GM12878 (cell line): ENCODE measurements around the gene MEGF11. TPM values are rescaled to one million over a fixed set of nuclear protein-coding genes. Genes with fewer than 3 reads are reported as not detected.

ENCODE experiments used
- ATAC-seq: fragments of 200-7000 bp; cut with Tn5 transposase; 3 replicates; pipeline ENCODE4 v1.9.1; 2020; ENCODE audit warnings: mild to moderate bottlenecking, moderate library complexity
- BruUV-seq: library from RNA; stranded (reverse); fragments of 400-500 nt; replicated peaks from 2 replicates; lab custom pipeline; 2021; lab: Mats Ljungman, UMichigan
- CTCF ChIA-PET: fragments of 300-600 bp; sonication (Branson Sonifier 250); formaldehyde crosslinking; extraction: SDS; loops from one replicate; lab custom pipeline; 2021; ENCODE audit warnings: inconsistent platforms; lab: Yijun Ruan, JAX
- POLR2A ChIA-PET: fragments of 350-600 bp; formaldehyde crosslinking; extraction: SDS; loops from one replicate; lab custom pipeline; 2021; ENCODE audit warnings: inconsistent platforms; lab: Charles Lee
- RAD21 ChIA-PET: fragments of 300-600 bp; sonication (Branson Sonifier 250); formaldehyde crosslinking; loops from one replicate; lab custom pipeline; 2023; ENCODE audit warnings: antibody characterized with exemption; ENCODE audit not compliant: unreplicated experiment; lab: Charles Lee
- SMC1A ChIA-PET: fragments of 300-600 bp; sonication (Branson Sonifier 250); formaldehyde crosslinking; loops from one replicate; lab custom pipeline; 2023; ENCODE audit not compliant: unreplicated experiment, uncharacterized antibody; lab: Charles Lee
- DNase-seq: peaks from one replicate; pipeline ENCODE4 v3.0.0-alpha.2; 2011; ENCODE audit warnings: low read depth, low spot score
- FAIRE-seq: peaks from 3 replicates; lab custom pipeline; 2011; peaks lifted over from hg19 to GRCh38; lab: Jason Lieb, UNC
- H2AFZ ChIP-seq: 2 replicates; pipeline ENCODE4 v1.6.0; 2011; ENCODE audit warnings: low read depth, low read length, control low read depth; ENCODE audit not compliant: control insufficient read depth
- H3K27ac ChIP-seq: 2 replicates; pipeline ENCODE4 v1.5.1; 2011; ENCODE audit warnings: control low read depth; ENCODE audit not compliant: control insufficient read depth, insufficient read depth
- H3K27me3 ChIP-seq, 2 experiments: replicated peaks in 1 of 2; 2 replicates each; pipeline versions ENCODE4 v1.6.0 to v1.6.1; 2011; ENCODE audit warnings: low read length in 1 of 2; ENCODE audit not compliant: control insufficient read depth in 2 of 2, insufficient read depth in 2 of 2
- H3K36me3 ChIP-seq, 2 experiments: 2 replicates each; pipeline ENCODE4 v1.5.1; 2011; ENCODE audit warnings: low read length in 1 of 2; ENCODE audit not compliant: control insufficient read depth in 2 of 2, insufficient read depth in 2 of 2
- H3K4me1 ChIP-seq: 2 replicates; pipeline ENCODE4 v1.6.1; 2011; ENCODE audit warnings: mild to moderate bottlenecking, low read length, moderate library complexity, mixed read lengths; ENCODE audit not compliant: control insufficient read depth, insufficient read depth
- H3K4me2 ChIP-seq: 2 replicates; pipeline ENCODE4 v1.6.0; 2011; ENCODE audit warnings: control low read depth; ENCODE audit not compliant: control insufficient read depth, insufficient read depth
- H3K4me3 ChIP-seq: fragments of 200-600 bp; sonication (generic); 2 replicates; pipeline ENCODE4 v1.5.1; 2016
- H3K79me2 ChIP-seq: 2 replicates; pipeline ENCODE4 v1.6.0; 2011; ENCODE audit warnings: low read length; ENCODE audit not compliant: control insufficient read depth, insufficient read depth
- H3K9ac ChIP-seq: 2 replicates; pipeline ENCODE4 v1.8.0; 2011; ENCODE audit warnings: low read length, control low read depth, mixed read lengths; ENCODE audit not compliant: control insufficient read depth, insufficient read depth
- H3K9me3 ChIP-seq: replicated peaks from 3 replicates; pipeline ENCODE4 v1.5.1; 2011; ENCODE audit warnings: mild to moderate bottlenecking, low read length; ENCODE audit not compliant: control insufficient read depth, insufficient read depth
- H4K20me1 ChIP-seq: 2 replicates; pipeline ENCODE4 v1.6.0; 2011; ENCODE audit not compliant: control insufficient read depth, insufficient read depth
- ASH2L ChIP-seq: fragments of 300-600, 200-600 bp; sonication (generic); IDR thresholded peaks from 2 replicates; pipeline ENCODE4 v1.6.1; 2017; ENCODE audit warnings: low read depth, mild to moderate bottlenecking, borderline replicate concordance
- ATF7 ChIP-seq: fragments of 450-650 bp; IDR thresholded peaks from 2 replicates; pipeline ENCODE4 v1.6.1; 2016; ENCODE audit warnings: low read depth, mild to moderate bottlenecking
- CBFB ChIP-seq: IDR thresholded peaks from 2 replicates; pipeline ENCODE4 v1.6.1; 2016; ENCODE audit warnings: antibody characterized with exemption, low read depth
- CBX3 ChIP-seq: fragments of 200-600 bp; sonication (generic); IDR thresholded peaks from 2 replicates; pipeline ENCODE4 v1.6.1; 2016; ENCODE audit warnings: low read depth, borderline replicate concordance
- CEBPB ChIP-seq, 2 experiments: fragments of 150-350 bp in 1 of 2; IDR thresholded peaks; 2 replicates each; pipeline ENCODE4 v1.6.1; 2012 to 2014; ENCODE audit warnings: low read depth in 2 of 2, low read length in 2 of 2, borderline replicate concordance in 1 of 2, inconsistent platforms in 1 of 2
- CREM ChIP-seq: IDR thresholded peaks from 2 replicates; pipeline ENCODE4 v1.6.1; 2014; ENCODE audit warnings: antibody characterized with exemption, low read depth
- HDAC6 ChIP-seq: fragments of 200-600 bp; sonication (generic); IDR thresholded peaks from one replicate; pipeline ENCODE4 v1.8.0; 2017; ENCODE audit warnings: antibody characterized with exemption; ENCODE audit not compliant: unreplicated experiment
- NFIC ChIP-seq: IDR thresholded peaks from 2 replicates; pipeline ENCODE4 v1.6.1; 2012; ENCODE audit warnings: low read depth, mild to moderate bottlenecking, inconsistent platforms, low read length, moderate library complexity
- SIX5 ChIP-seq: IDR thresholded peaks from 2 replicates; pipeline ENCODE4 v1.6.1; 2011; ENCODE audit warnings: mild to moderate bottlenecking, low read depth, low read length, moderate library complexity; ENCODE audit not compliant: severe bottlenecking
- SMAD1 ChIP-seq: fragments of 450-650 bp; IDR thresholded peaks from 2 replicates; pipeline ENCODE4 v1.6.1; 2018; ENCODE audit warnings: mild to moderate bottlenecking, low read depth; ENCODE audit not compliant: partially characterized antibody
- STAT1 ChIP-seq: fragments of 450-650 bp; conservative IDR thresholded peaks from 2 replicates; pipeline ENCODE4 v1.6.1; 2014; ENCODE audit warnings: antibody characterized with exemption, mild to moderate bottlenecking
- YBX1 ChIP-seq: fragments of 450-650 bp; IDR thresholded peaks from 2 replicates; pipeline ENCODE4 v1.6.1; 2016; ENCODE audit warnings: antibody characterized with exemption
- YY1 ChIP-seq: IDR thresholded peaks from 2 replicates; pipeline ENCODE4 v1.6.1; 2011; ENCODE audit warnings: low read depth, mild to moderate bottlenecking, low read length
- ZZZ3 ChIP-seq: IDR thresholded peaks from 2 replicates; pipeline ENCODE4 v1.6.1; 2011; ENCODE audit warnings: low read depth; ENCODE audit not compliant: control insufficient read depth, insufficient read length
- WGBS: methylation state at CpG from one replicate; pipeline ENCODE4 v1.1.6; 2016; ENCODE audit warnings: low lambda C conversion rate; ENCODE audit not compliant: insufficient replicate concordance, insufficient coverage; ENCODE audit errors: missing lambda C conversion rate; 5-methylcytosine and 5-hydroxymethylcytosine counted together
- in situ Hi-C: fragments of 300-500 bp; cut with MboI; formaldehyde crosslinking; loops from 9 replicates; pipeline ENCODE4 v1.14.3; 2018; ENCODE audit warnings: mixed read lengths
- intact Hi-C: fragments of 100-400 bp; cut with micrococcal nuclease; formaldehyde crosslinking; loops from one replicate; pipeline ENCODE4 v1.14.2; 2022; ENCODE audit not compliant: unreplicated experiment
- polyA plus RNA-seq, 11 experiments: library from polyadenylated mRNA; depleted of rRNA in 4 of 11; unstranded in 6 of 11; stranded (reverse) in 5 of 11; fragments of >200 nt; fragmentation: Nextera tagmentation in 4 of 11; fragmentation: Illumina TruSeq in 1 of 11; extraction: Ambion mirVana in 4 of 11; extraction: Trizol in 1 of 11; gene quantifications; 1 replicate in 1 of 11; 2 replicates in 10 of 11; pipeline versions ENCODE4 v1.2.1 to v1.2.3, GENCODE V29; 2011 to 2016; ENCODE audit warnings: inconsistent platforms in 2 of 11, missing spikeins in 2 of 11, low read depth in 1 of 11
- total RNA-seq, 4 experiments: library from RNA; depleted of rRNA in 3 of 4; stranded (reverse); fragments of >200 nt in 3 of 4; fragmentation: Illumina TruSeq in 1 of 4; extraction: Trizol in 1 of 4; gene quantifications; 2 replicates each; pipeline versions ENCODE4 v1.2.1 to v1.2.3, GENCODE V29; 2013 to 2021
- TF ChIP-seq, protein P1 (sequence below): IDR thresholded peaks from 2 replicates; pipeline ENCODE4 v1.6.1; 2012; ENCODE audit warnings: low read depth, low read length, improper control_type of control experiment

Gene MEGF11
- total and polyA plus RNA-seq, 10 of the 15 experiments (the other 5 are each of a cell fraction or from before 2014, with no cell fraction given) = 0.03 to 1.7 (median 0.49) TPM

DNA sequence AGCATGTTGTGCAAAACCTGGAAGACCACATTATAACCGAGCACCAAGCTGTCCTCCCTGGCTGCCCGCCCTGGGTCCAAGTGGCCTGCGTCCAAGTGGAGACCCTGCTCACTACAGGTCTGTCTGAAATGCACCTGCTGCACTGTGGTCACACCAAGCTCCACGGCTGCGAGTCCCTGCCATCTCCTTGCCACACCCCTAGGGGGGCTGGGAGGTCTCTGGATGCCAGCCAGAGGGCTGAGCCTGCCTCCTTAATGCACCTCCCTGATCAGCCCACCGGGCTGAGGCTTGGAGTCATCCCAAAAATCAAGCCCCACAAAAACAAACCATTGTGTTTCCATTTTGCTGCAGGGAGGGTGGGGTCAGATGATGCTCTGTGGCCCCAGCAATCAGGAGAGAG lies 187.1 kb downstream of the MEGF11 start:
- in situ Hi-C loops (no loop called here), intact Hi-C loops (no loop called here)
- Histone ChIP-seq H3K9ac (no peak overlapping the region), H3K4me3 (no peak overlapping the region), H3K36me3 (no peaks in the 10 kb centered on the region), H3K4me2 (no peak overlapping the region), H3K27me3 (no peaks in the 10 kb centered on the region), H3K9me3 (no peaks in the 10 kb centered on the region), H3K4me1 (no peaks in the 10 kb centered on the region), H3K27ac (no peak overlapping the region), H3K79me2 (no peaks in the 10 kb centered on the region), H2AFZ (no peak overlapping the region), H4K20me1 (no peaks in the 10 kb centered on the region)
- no peak for TF ChIP-seq ATF7
- TF ChIP-seq HDAC6 = no peak
- TF ChIP-seq ZZZ3 = no peak
- TF ChIP-seq YBX1 = no peak
- no peak for TF ChIP-seq SMAD1
- BruUV-seq = no TSS peak
- ChIA-PET SMC1A (no interaction called here), POLR2A (no interaction called here), CTCF (no interaction called here), RAD21 (no interaction called here)
- FAIRE-seq (no peak), DNase-seq (no peak), ATAC-seq (no peak)
- WGBS = 22% methylated on average over 6 of the region's 6 CpGs

DNA sequence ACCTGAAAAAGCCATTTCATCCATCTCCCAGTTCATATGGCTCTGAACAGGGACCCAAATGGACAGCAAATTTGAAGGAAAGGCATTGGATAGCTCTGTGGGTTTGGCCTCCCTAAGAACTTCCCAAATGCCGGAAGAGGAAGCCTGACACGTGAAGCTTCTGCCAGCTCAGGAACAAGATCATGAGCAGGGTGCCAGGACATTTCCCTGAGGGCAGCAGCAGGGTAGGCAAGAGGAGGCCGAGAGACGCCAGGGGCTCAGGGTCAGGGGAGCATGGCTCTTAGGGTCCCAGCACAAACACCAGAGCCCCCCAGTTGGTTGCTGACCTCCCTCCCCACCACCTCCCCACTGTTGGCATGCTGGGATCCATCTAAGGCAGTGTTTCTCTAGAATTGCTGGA lies 187.5 kb downstream of the MEGF11 start:
- ATAC-seq (no peak), DNase-seq (no peak), FAIRE-seq (no peak)
- no peak overlapping the region for H3K4me3 ChIP-seq
- H3K79me2 ChIP-seq = no peaks in the 10 kb centered on the region
- no peaks in the 10 kb centered on the region for H3K36me3 ChIP-seq
- WGBS = 20% methylated on average over 4 of the region's 4 CpGs
- no peak overlapping the region for H3K9ac ChIP-seq
- no peaks in the 10 kb centered on the region for H3K9me3 ChIP-seq
- ChIA-PET CTCF (no interaction called here), SMC1A (no interaction called here), RAD21 (no interaction called here), POLR2A (no interaction called here)
- no peak for TF ChIP-seq YY1
- no peak for TF ChIP-seq SIX5
- TF ChIP-seq CBX3 = no peak
- TF ChIP-seq ASH2L = no peak
- TF ChIP-seq NFIC = no peak
- no peak for TF ChIP-seq STAT1
- TF ChIP-seq CREM = no peak
- TF ChIP-seq, protein P1, sequence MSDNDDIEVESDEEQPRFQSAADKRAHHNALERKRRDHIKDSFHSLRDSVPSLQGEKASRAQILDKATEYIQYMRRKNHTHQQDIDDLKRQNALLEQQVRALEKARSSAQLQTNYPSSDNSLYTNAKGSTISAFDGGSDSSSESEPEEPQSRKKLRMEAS = no peak
- no peak for TF ChIP-seq CEBPB (IDR thresholded peaks at IDR 0.05; ENCODE audit: borderline replicate concordance in 1 of 2, low read depth in 2 of 2, low read length in 2 of 2)
- TF ChIP-seq CBFB = no peak
- H3K27me3 ChIP-seq = no peaks in the 10 kb centered on the region
- H4K20me1 ChIP-seq = no peaks in the 10 kb centered on the region
- H2AFZ ChIP-seq = no peak overlapping the region
- intact Hi-C loops = no loop called here
- BruUV-seq = no TSS peak
- in situ Hi-C loops = no loop called here
- H3K27ac ChIP-seq = no peak overlapping the region
- no peaks in the 10 kb centered on the region for H3K4me1 ChIP-seq
- H3K4me2 ChIP-seq = no peak overlapping the region
